ENCODE data around the gene CCDC92B. TPM values are rescaled to one million over a fixed set of nuclear protein-coding genes. Genes with fewer than 3 reads are reported as not detected.

CCDC92B gene
- total and polyA plus RNA-seq, 2 of the 4 experiments (the other 2 are of a cell fraction) = not detected

GRCh38 chr17:2721603-2722002 is 27.8 kb downstream of the CCDC92B start:
- Histone ChIP-seq H3K27ac (ENCODE audit: insufficient read depth, low read length) (no peak overlapping the region), H3K27me3 (ENCODE audit: control insufficient read depth, insufficient read depth, low read length) (peaks cover 45% of the 10 kb centered on the region), H3K23ac (ENCODE audit: low read depth, low read length) (no peak overlapping the region), H3K79me1 (ENCODE audit: low read depth in 1 of 2, low read length in 2 of 2) (no peaks in the 10 kb centered on the region), H2BK5ac (ENCODE audit: low read depth, low read length, poor library complexity, severe bottlenecking) (no peak overlapping the region), H2BK20ac (ENCODE audit: low read depth, low read length) (no peak overlapping the region), H3K56ac (ENCODE audit: extremely low read depth, insufficient read depth, low read length) (no peak overlapping the region), H2AFZ (replicated peaks; ENCODE audit: low read length, poor library complexity) (no peak overlapping the region), H4K5ac (ENCODE audit: low read depth, low read length) (no peak overlapping the region), H3K9ac (ENCODE audit: low read depth, low read length) (no peak overlapping the region), H3K9me1 (ENCODE audit: insufficient read depth, low read length) (no peaks in the 10 kb centered on the region), H2AK9ac (replicated peaks; ENCODE audit: low read depth, low read length, poor library complexity) (no peak overlapping the region), H2BK120ac (ENCODE audit: low read depth, low read length) (no peak overlapping the region), H3K4ac (ENCODE audit: low read depth, low read length) (no peak overlapping the region), H3K36me3 (ENCODE audit: control insufficient read depth, insufficient read depth, low read length) (no peaks in the 10 kb centered on the region), H4K8ac (ENCODE audit: low read depth in 2 of 2, low read length in 2 of 2) (no peak overlapping the region), H3K4me1 (ENCODE audit: control insufficient read depth, insufficient read depth, low read length) (no peaks in the 10 kb centered on the region), H2AK5ac (ENCODE audit: low read depth, low read length) (no peak overlapping the region), H2BK15ac (ENCODE audit: low read depth, low read length) (no peak overlapping the region), H4K20me1 (ENCODE audit: insufficient read depth, low read length) (no peaks in the 10 kb centered on the region), H3K4me2 (ENCODE audit: low read depth, low read length) (no peak overlapping the region), H3K4me3 (ENCODE audit: insufficient read depth, low read depth, low read length) (no peak overlapping the region), H3K18ac (ENCODE audit: low read depth, low read length) (no peak overlapping the region), H3K9me3 (ENCODE audit: control insufficient read depth, insufficient read depth, low read length) (no peaks in the 10 kb centered on the region), H4K91ac (ENCODE audit: insufficient read depth, low read depth, low read length) (no peak overlapping the region), H3K14ac (replicated peaks; ENCODE audit: low read depth, low read length) (no peak overlapping the region)
- dilution Hi-C loops (cut with HindIII; ENCODE audit: low sequenced_read_pairs, unreplicated experiment) = no loop called here
- no CpG with 5 or more reads among the region's 4 CpGs for WGBS, 2 experiments (ENCODE audit: extremely low coverage in 2 of 2, insufficient read length in 1 of 2)
- no TSS peak for BruUV-seq (replicated peaks)
- DNase-seq = no peak
- ATAC-seq (ENCODE audit: low read depth) = no peak
- in situ Hi-C loops (cut with MboI; ENCODE audit: low sequenced_read_pairs) = no loop called here
- TF ChIP-seq MXI1 (IDR thresholded peaks at IDR 0.05; ENCODE audit: borderline replicate concordance, low read depth, low read length) (no peak), FOS (IDR thresholded peaks at IDR 0.05; ENCODE audit: low read depth, low read length) (no peak), POLR2A (IDR thresholded peaks at IDR 0.05; ENCODE audit: low read depth, low read length) (no peak), NFE2L2 (IDR thresholded peaks at IDR 0.05; ENCODE audit: low read depth, low read length) (no peak), BHLHE40 (IDR thresholded peaks at IDR 0.05; ENCODE audit: low read depth, low read length) (no peak), CHD1 (IDR thresholded peaks at IDR 0.05; ENCODE audit: low read depth, low read length) (no peak), CTCF (conservative IDR thresholded peaks at IDR 0.05; ENCODE audit: low read depth, low read length) (no peak), SMC3 (IDR thresholded peaks at IDR 0.05; ENCODE audit: low read depth, low read length) (no peak), ELK1 (IDR thresholded peaks at IDR 0.05; ENCODE audit: borderline replicate concordance, low read depth, low read length) (no peak), MAZ (IDR thresholded peaks at IDR 0.05; ENCODE audit: borderline replicate concordance, low read depth, low read length) (no peak), USF2 (IDR thresholded peaks at IDR 0.05; ENCODE audit: low read depth, low read length) (no peak), MAFK (IDR thresholded peaks at IDR 0.05; ENCODE audit: low read depth, low read length) (no peak), CEBPB (IDR thresholded peaks at IDR 0.05; ENCODE audit: low read depth, low read length) (no peak), RAD21 (IDR thresholded peaks at IDR 0.05; ENCODE audit: low read length) (no peak), RFX5 (IDR thresholded peaks at IDR 0.05; ENCODE audit: low read depth, low read length) (no peak), RCOR1 (IDR thresholded peaks at IDR 0.05; ENCODE audit: insufficient replicate concordance, low read length) (no peak)
- ChIA-PET CTCF (no interaction called here), POLR2A (ENCODE audit: unreplicated experiment) (no interaction called here)
- intact Hi-C loops (cut with micrococcal nuclease) = no loop called here

Measured in IMR-90 (cell line).